GM19395 (cell line): ENCODE results near the gene MAML1.
"Not testable (repeated sequence)": the region's sequence is repeated elsewhere in the genome, so short reads cannot be mapped to it uniquely, and the experiment has no call there.

ENCODE experiments used
- ATAC-seq: cut with Tn5 transposase; IDR thresholded peaks from one replicate; pipeline ENCODE4 v1.9.1; 2021; ENCODE audit warnings: mild to moderate bottlenecking, moderate library complexity; ENCODE audit not compliant: unreplicated experiment

MAML1 gene

DNA sequence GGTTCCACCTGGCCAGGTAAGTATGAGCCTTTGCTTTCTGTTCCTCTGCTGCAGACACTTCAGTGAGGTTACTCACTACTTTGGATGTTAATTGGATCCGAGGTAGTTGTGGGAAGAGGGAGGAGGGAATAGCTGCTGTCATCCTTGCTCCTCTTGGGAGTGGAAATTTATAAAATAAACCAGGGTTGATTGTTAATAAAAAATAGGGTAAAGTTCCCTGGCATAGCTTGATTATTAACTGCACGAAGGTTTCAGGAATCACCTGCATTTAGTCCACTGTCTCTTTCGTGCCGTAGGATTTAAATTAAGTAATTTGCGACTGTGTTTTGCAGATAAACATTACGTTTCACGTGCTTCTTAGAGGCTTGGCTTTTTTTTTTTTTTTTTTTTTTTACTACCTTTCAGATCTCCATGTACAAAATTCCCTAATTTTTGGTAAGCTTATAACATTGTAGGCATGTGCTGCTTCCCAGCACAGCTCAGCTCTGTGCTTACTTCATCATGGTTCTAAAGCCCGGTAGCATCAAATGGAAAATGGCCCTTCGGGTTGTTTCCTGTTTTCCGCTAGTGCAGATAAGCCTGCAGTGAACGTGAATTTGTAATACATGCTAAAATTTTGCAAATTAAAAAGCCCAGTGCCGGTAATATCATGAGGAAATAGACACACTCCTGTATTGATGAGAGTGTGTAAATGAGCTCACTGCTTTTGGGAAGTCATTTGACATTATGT, 34.3 kb downstream of the MAML1 start:
- ATAC-seq: no peak

- no peak for ATAC-seq
These were observed 35.0 kb downstream of the MAML1 start for GRCh38 chr5:179767496-179768100.

- no peak for ATAC-seq
These were observed 35.9 kb downstream of the MAML1 start for GRCh38 chr5:179768326-179769085.

GRCh38 chr5:179769271-179769670, 36.6 kb downstream of the MAML1 start:
- no peak for ATAC-seq

- no peak for ATAC-seq
These were observed 37.2 kb downstream of the MAML1 start for GRCh38 chr5:179769796-179770195.

GRCh38 chr5:179771311-179771895, 38.8 kb downstream of the MAML1 start:
- ATAC-seq: no peak

- no peak for ATAC-seq
These were observed 39.7 kb downstream of the MAML1 start for GRCh38 chr5:179772351-179772750.

GRCh38 chr5:179773686-179774040, 41.0 kb downstream of the MAML1 start:
- ATAC-seq: no peak

GRCh38 chr5:179774442-179774841, 41.8 kb downstream of the MAML1 start:
- no peak for ATAC-seq

DNA sequence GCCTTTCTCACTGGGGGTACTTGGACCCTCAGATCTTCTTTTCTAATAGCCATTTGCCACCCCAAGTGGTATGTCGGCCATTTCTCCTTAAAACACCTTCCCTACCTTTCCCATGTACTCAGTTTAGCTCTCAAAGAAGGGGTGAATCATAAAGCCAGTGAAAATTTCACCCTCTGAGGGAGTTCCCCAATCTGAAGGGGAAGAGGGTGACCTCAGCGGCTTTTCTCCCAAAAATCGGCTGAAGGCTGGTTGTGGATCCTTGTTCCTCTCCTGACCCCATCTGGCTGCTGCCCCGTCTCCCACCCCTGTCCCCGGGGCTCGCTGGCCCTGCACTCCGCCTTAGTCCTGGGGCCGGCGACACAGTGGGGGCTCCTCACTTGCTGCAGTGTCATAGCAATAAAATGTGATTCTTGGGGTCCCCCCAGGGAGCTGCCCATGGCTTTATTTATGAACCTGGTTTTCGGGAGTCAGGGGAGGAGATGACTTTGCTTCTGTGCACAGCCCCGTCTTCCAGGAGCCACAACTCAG, 43.9 kb downstream of the MAML1 start:
- no peak for ATAC-seq

DNA sequence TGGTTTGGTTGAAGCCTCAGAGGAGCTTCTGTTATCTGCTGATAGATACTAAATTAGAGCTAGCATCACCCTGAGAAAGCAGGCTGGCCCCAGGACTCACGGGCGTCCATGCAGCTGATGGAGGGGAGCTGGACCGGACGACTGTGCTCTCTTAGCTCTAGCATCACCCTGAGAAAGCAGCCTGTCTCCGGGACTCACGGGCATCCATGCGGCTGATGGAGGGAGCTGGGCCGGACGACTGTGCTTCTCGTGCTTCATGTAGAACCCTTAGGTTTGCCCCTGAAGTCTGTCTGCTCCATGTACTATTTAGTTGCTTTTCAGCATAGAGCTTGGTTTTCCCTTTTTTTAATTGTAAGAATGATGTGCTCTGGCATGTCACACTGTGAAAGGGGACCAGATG, 44.8 kb downstream of the MAML1 start:
- no peak for ATAC-seq

DNA sequence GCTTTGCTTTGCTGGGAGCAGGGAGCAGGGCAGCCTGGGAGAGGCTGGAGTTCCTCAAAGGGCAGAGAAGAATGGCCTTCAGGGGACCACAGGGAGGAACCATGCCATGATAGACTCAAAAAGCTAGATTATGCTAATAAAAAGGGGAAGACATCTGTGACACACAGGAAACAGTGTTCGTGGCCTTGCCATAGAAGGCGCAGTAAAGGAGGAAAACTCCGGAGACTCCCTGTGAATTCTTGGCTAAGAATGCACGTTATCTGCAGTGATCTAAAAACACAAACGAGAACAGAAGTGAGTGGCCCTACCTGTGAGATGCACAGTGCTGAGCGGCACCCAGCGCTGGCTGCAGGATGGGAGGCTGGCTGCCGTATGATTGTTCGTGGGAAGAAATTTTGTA, 45.3 kb downstream of the MAML1 start:
- no peak for ATAC-seq

DNA sequence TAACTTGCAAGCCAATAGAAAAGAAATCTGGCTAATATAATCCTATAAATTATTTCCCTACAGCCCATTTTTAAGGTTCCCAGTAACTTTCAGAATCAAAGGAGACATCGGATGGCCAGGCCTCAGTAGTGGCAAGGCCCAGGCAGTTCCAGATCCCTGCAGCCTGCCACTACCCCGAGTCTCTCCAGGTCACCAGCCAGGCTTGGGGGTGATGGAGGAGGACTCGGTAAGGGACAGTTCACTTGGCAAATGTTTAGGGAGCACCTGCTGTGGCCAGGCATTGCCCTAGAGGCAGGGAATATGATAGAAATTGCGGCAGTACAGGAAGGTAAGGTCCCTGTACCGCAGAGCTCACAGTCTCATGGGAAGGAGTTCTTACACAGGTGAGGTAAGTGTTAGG, 46.0 kb downstream of the MAML1 start:
- ATAC-seq: no peak

DNA sequence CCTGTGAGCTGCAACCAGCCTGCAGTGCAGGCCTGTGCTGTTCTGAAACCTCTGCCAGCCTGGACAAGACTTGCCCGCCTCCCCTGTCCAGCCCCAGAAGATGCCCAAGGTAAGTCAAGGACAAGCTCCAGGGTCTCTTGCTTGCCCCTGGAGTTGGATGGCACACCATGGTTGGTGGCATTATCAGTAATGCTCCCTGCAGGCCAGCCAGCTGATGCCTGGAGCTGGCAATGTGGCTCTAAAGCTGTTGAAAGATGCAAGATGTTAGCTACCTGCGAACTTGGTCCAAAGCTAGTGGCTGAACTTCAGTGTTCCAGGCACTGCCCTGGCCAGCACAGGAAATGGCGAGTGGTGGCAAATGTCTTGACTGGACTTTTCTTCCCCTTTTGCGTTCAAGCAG, 47.2 kb downstream of the MAML1 start:
- ATAC-seq: no peak

DNA sequence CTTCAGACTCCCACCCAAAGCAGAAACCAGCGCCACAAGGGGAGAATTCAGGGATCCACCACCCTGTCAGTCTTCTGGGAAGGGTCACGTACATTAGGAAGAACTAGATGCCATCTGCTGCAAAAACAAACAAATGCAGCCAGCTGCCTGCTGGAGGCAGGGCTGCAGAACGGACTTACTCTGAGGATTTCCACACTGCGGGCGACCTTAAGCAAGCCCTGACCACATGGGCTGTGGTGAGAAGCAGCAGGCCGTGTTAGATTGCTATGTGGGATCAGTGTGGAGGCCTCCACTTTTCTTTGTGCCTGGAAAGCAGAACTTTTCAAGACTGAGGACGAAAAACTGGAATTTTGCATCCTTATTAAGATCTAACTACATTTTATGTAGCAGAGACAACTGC, 47.7 kb downstream of the MAML1 start:
- no peak for ATAC-seq

- ATAC-seq: no peak
These were observed 49.2 kb downstream of the MAML1 start for GRCh38 chr5:179781846-179782245.

DNA sequence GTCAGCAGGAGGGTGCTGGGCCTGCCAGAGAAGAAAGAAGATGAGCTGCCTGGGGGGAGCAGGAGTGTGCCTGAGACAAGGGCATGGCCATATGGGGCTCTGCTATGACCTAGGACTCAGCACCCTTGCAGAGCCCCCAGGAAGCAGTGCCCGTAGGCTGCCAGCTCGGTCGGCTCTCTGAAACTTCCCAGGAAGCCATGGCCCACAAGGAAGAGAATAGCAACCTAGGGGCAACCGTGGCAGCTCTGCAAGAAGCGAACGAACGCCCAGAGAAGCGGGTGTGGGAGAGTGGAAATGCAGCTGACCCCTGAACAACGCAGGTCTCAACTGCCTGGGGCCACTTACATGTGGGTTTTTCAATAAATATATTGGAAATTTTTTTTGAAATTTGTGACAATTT, 50.5 kb downstream of the MAML1 start:
- no peak for ATAC-seq

GRCh38 chr5:179786861-179787260, 54.2 kb downstream of the MAML1 start:
- no peak for ATAC-seq

GRCh38 chr5:179788193-179788854, 55.7 kb downstream of the MAML1 start:
- no peak for ATAC-seq

- ATAC-seq: not testable (repeated sequence)
These were observed 56.7 kb downstream of the MAML1 start for GRCh38 chr5:179789278-179789677.
